GM18520 (cell line): ENCODE results near the gene BHLHA15.

Experiments
- ATAC-seq: cut with Tn5 transposase; IDR thresholded peaks from one replicate; pipeline ENCODE4 v1.9.1; 2021; ENCODE audit not compliant: unreplicated experiment

The BHLHA15 gene

DNA sequence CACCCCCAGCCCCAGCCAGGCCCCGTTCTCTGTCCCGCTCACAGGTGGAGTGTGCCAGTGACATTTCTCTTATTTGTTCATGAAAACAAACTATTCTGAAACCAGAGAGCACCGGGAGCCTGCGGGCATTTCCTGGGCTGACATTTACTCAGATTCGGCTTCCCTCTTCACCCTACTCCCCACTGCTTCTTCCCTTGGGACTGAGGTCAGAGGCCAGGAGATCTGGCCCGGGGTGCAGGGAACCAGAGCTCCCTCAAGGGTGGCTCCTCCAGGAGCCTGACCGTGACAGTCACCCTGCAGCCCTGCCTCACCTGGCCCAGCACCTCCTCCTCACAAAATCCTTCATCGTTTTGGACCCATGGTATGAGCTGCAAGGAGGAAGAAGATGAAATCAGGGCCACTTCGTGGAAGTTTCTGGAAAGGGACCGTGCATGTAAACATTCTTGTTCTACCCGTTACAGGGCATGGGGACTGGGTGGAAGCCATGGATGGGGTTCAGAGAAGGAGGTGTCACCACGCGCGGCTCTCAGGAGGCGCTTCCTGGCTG lies 12.2 kb downstream of the BHLHA15 start:
- ATAC-seq = no peak

GRCh38 chr7:98223898-98224700 lies 12.9 kb downstream of the BHLHA15 start:
- no peak for ATAC-seq

DNA sequence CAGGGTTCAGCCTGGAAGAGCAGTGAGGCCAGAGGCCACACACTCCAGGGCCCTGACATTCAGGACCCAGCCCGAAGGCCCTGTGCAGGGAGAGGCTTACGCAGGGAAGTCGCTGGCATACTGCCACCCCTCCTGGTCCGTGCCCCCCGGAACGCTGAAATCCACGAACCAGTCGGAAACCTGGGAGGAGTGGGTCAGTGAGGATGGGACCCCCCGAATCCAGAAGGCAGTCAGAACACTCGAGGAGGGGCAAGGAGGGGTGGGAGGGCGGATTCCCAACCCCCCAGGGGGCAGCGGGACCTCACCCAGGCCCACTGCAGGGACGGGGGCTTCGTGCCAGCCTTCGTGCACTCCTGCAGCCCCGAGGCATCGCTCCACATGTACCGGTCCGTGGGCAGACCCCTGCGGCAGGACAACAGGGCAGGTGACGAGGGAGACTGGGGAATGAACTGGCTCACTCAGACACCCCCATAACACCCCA lies 13.5 kb downstream of the BHLHA15 start:
- ATAC-seq = no peak

- no peak for ATAC-seq
Measured at GRCh38 chr7:98225913-98226614, 14.8 kb downstream of the BHLHA15 start.

GRCh38 chr7:98227939-98228338 lies 16.7 kb downstream of the BHLHA15 start:
- no peak for ATAC-seq

GRCh38 chr7:98228801-98229200 lies 17.6 kb downstream of the BHLHA15 start:
- no peak for ATAC-seq

DNA sequence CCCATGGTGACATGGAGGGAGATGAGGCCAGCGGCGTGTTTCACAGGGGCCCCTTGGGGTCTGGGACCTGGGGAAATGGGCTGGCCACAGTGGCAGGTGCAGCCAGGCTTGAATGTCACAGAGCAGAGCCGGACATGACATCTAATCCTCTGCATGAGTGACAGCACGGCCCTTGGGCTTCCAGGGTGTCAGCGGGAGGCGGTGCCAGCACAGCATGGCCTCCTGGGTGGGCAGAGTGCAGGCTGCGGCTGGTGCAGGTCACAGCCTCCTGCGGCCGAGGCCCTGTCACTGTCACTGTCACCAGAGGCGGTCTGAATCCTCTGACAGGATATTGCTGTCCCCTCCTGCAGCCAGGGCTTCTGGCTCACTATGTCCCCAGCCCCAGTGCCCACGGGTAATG lies 18.2 kb downstream of the BHLHA15 start:
- ATAC-seq = no peak

GRCh38 chr7:98229991-98230745 lies 18.9 kb downstream of the BHLHA15 start:
- ATAC-seq = no peak

DNA sequence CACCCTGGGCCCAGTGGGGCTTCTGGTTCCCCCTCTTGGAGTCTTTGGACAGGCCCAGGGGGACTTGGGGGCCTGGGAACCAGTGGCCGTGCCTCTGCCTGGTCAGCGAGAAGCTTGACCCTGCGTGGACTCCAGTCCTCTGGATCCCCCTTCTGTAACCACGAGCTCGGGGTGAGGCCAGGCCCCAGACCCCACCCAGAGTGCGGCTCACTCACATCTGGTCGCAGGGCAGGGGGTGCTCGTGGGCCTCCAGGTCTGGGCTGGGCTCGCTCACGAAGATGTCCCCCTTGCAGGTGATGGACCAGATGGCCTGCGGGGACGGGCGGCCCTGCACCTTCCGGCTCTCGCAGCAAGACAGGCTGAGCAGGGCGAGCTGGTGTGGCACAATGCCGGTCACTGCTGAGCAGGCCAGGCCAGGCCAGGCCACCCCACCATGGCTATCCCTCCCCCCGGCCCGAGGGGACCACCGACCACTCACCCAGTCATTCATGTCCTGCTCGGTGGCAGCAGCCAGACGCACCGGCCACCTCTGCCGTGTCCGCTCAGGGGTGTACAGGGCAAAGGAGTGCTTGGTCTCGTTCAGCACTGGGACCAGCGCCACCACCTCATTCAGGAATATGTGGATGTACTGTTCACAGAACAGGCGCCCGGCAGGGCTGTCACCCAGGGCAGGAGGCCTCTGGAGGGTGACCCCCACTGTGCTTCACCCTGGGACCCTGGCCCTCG lies 19.7 kb downstream of the BHLHA15 start:
- ATAC-seq = no peak

DNA sequence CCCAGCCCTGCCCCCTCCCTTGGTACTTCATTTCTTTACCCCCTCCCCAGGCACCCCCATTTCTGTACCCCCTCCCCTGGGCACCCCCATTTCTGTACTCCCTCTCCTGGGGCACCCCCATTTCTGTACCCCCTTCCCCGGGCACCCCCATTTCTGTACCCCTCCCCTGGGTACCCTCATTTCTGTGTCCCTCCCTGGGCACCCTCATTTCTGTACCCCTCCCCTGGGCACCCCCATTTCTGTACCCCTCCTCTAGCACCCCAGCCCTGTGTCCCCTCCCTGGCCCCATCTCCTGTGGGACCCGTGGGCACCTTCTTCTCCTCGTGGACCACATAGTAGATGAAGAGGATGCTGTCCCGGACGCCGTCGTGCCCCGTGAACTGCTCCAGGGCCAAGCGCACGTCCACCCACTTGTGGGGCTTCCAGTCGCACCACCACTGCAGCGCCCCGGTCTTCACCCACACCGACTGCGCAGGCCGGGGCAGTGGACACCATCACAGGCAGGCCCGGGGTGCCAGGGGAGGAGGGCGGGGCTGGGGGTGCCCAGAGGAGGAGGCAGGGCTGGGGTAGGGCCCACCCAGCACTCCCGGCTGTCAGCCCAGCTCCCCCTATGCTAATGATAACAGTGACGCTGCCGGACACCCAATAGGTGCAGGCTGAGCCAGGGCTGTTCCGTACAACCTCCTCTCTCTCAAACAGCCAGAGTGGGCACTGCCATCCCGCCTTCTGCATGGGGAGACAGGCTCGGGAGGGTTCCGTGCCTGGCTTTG lies 20.4 kb downstream of the BHLHA15 start:
- ATAC-seq = no peak

GRCh38 chr7:98232263-98232585 lies 21.0 kb downstream of the BHLHA15 start:
- ATAC-seq = no peak

- ATAC-seq = no peak
Measured at GRCh38 chr7:98232799-98233198, 21.6 kb downstream of the BHLHA15 start.

GRCh38 chr7:98233219-98234070 lies 22.2 kb downstream of the BHLHA15 start:
- ATAC-seq = no peak

GRCh38 chr7:98234429-98235147 lies 23.3 kb downstream of the BHLHA15 start:
- no peak for ATAC-seq

DNA sequence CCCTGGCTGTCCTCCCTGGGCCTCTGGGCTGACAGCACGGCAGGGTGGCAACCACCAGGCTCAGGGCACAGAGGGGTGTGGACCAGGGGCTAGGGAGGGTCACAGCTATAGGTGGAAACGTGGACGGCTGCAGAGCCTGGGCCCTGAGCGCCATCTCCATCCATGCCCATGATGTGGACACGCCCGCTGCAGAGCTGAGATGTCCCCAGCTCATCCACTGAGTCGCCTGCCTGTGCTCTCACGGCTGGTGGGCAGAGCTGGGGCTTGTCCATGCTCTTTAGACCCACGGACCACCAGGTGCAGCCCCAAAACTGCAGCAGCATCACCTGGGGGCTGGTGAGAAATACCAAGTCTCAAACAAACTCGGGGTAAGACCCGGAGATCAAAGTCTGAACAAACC lies 24.7 kb downstream of the BHLHA15 start:
- ATAC-seq = no peak

GRCh38 chr7:98236355-98237185 lies 25.3 kb downstream of the BHLHA15 start:
- ATAC-seq = no peak

- ATAC-seq = no peak
Measured at GRCh38 chr7:98238076-98238475, 26.8 kb downstream of the BHLHA15 start.

GRCh38 chr7:98238976-98239375 lies 27.7 kb downstream of the BHLHA15 start:
- no peak for ATAC-seq
